Neuronal stem cell (in vitro differentiated cells): ENCODE measurements around the gene ENOX2.

Experiments used
- DNase-seq: peaks from one replicate; pipeline ENCODE4 v3.0.0-alpha.2; 2013; ENCODE audit warnings: low spot score
- H2AFZ ChIP-seq: one replicate; pipeline ENCODE4 v1.6.1; 2013; ENCODE audit warnings: mild to moderate bottlenecking, low read length, inconsistent platforms
- H2AK5ac ChIP-seq: 2 replicates; pipeline ENCODE4 v1.6.1; 2013; ENCODE audit warnings: low read depth, mild to moderate bottlenecking, inconsistent platforms, low read length, moderate library complexity, mixed read lengths
- H2BK120ac ChIP-seq: 2 replicates; pipeline ENCODE4 v1.6.1; 2013; ENCODE audit warnings: low read depth, mild to moderate bottlenecking, inconsistent platforms, low read length, moderate library complexity, mixed read lengths
- H2BK12ac ChIP-seq: one replicate; pipeline ENCODE4 v1.6.1; 2013; ENCODE audit warnings: low read length, inconsistent platforms
- H2BK15ac ChIP-seq: 2 replicates; pipeline ENCODE4 v1.6.1; 2013; ENCODE audit warnings: mild to moderate bottlenecking, low read length, inconsistent platforms, mixed read lengths
- H2BK5ac ChIP-seq: one replicate; pipeline ENCODE4 v1.6.1; 2013; ENCODE audit warnings: inconsistent platforms, mild to moderate bottlenecking, low read length, moderate library complexity
- H3K14ac ChIP-seq: one replicate; pipeline ENCODE4 v1.6.1; 2013; ENCODE audit warnings: low read length, inconsistent platforms
- H3K18ac ChIP-seq: 2 replicates; pipeline ENCODE4 v1.6.1; 2013; ENCODE audit warnings: low read length, inconsistent platforms
- H3K23ac ChIP-seq: 2 replicates; pipeline ENCODE4 v1.6.1; 2013; ENCODE audit warnings: low read depth, mild to moderate bottlenecking, mixed read lengths, low read length, inconsistent platforms; ENCODE audit not compliant: poor library complexity
- H3K27ac ChIP-seq: replicated peaks from 3 replicates; pipeline ENCODE4 v1.5.1; 2013; ENCODE audit warnings: low read length, inconsistent platforms
- H3K27me3 ChIP-seq, 3 experiments: 2 replicates each; pipeline ENCODE4 v1.6.1; 2013; ENCODE audit warnings: low read length in 3 of 3, mild to moderate bottlenecking in 2 of 3, inconsistent platforms in 1 of 3, low read depth in 1 of 3, mixed read lengths in 1 of 3, moderate library complexity in 1 of 3; ENCODE audit not compliant: control insufficient read depth in 3 of 3, insufficient read depth in 3 of 3
- H3K36me3 ChIP-seq, 2 donors: replicated peaks in 1 of 2; 2 replicates each; pipeline ENCODE4 v1.6.1; 2013; ENCODE audit warnings: low read length in 2 of 2; ENCODE audit not compliant: control insufficient read depth in 2 of 2, insufficient read depth in 2 of 2
- H3K4ac ChIP-seq: 2 replicates; pipeline ENCODE4 v1.6.1; 2013; ENCODE audit warnings: inconsistent platforms, mild to moderate bottlenecking, low read length, moderate library complexity
- H3K4me1 ChIP-seq, 2 donors: 1 replicate in 1 of 2; 2 replicates in 1 of 2; pipeline ENCODE4 v1.6.1; 2013; ENCODE audit warnings: low read length in 2 of 2, low read depth in 1 of 2; ENCODE audit not compliant: control insufficient read depth in 2 of 2, insufficient read depth in 1 of 2
- H3K4me2 ChIP-seq: one replicate; pipeline ENCODE4 v1.6.1; 2013; ENCODE audit warnings: mild to moderate bottlenecking, low read length, inconsistent platforms; ENCODE audit not compliant: insufficient read depth, poor library complexity, severe bottlenecking
- H3K4me3 ChIP-seq, 2 donors: 2 replicates each; pipeline ENCODE4 v1.5.1; 2013; ENCODE audit warnings: low read length in 2 of 2, mild to moderate bottlenecking in 2 of 2, inconsistent platforms in 1 of 2, moderate library complexity in 1 of 2
- H3K79me1 ChIP-seq: one replicate; pipeline ENCODE4 v1.6.1; 2013; ENCODE audit warnings: low read depth, mild to moderate bottlenecking, inconsistent platforms, low read length, moderate library complexity
- H3K9ac ChIP-seq: one replicate; pipeline ENCODE4 v1.6.1; 2013; ENCODE audit warnings: mild to moderate bottlenecking, low read depth, low read length, inconsistent platforms; ENCODE audit not compliant: poor library complexity
- H3K9me3 ChIP-seq, 2 donors: replicated peaks in 1 of 2; 2 replicates each; pipeline versions ENCODE3 to v1.6.1; 2013; ENCODE audit warnings: low read length in 2 of 2, mild to moderate bottlenecking in 2 of 2, inconsistent platforms in 1 of 2, low read depth in 1 of 2, mixed read lengths in 1 of 2, moderate library complexity in 1 of 2; ENCODE audit not compliant: control insufficient read depth in 2 of 2, insufficient read depth in 1 of 2
- H4K8ac ChIP-seq: one replicate; pipeline ENCODE4 v1.6.1; 2013; ENCODE audit warnings: low read depth, mild to moderate bottlenecking, inconsistent platforms, low read length, moderate library complexity
- H4K91ac ChIP-seq: one replicate; pipeline ENCODE4 v1.6.1; 2013; ENCODE audit warnings: low read length, low read depth, mild to moderate bottlenecking, inconsistent platforms; ENCODE audit not compliant: poor library complexity
- WGBS, 2 donors: extraction: QIAGEN DNeasy Blood & Tissue Kit; methylation state at CpG; one replicate each; pipeline ENCODE4 v1.1.7; 2013; ENCODE audit warnings: missing lambda C conversion rate in 2 of 2, mixed read lengths in 1 of 2; ENCODE audit not compliant: insufficient read length in 2 of 2, insufficient replicate concordance in 1 of 2; ENCODE audit errors: extremely low coverage in 2 of 2; 5-methylcytosine and 5-hydroxymethylcytosine counted together

The ENOX2 gene

DNA sequence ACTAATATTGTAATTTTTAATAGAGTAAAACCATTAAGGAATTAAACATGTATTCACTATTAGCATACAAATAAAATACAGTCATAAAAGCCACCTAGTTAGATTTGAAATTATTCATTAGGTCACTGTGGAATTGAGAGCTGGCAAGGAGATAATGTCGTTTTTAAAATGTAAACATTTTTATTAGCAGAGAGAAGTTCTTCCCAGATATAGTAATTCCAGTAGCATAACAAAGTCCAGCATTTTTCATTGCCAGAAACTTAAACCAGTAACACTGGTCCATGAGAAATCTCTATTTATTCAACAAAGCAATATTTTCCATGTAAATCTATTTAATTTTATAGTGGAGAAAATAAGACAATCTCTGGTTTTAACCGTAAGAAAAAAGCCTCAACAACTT lies 17.5 kb downstream of the ENOX2 start:
- Histone ChIP-seq H3K4ac (no peak overlapping the region), H2BK5ac (no peak overlapping the region), H3K79me1 (no peaks in the 10 kb centered on the region), H3K4me1 (peaks cover 0 to 2% of the 10 kb centered on the region in 2 donors), H3K23ac (no peak overlapping the region), H3K14ac (no peak overlapping the region), H2AK5ac (no peak overlapping the region), H3K36me3 (no peaks in the 10 kb centered on the region), H4K91ac (no peak overlapping the region), H2BK15ac (no peak overlapping the region), H3K9me3 (no peaks in the 10 kb centered on the region), H3K18ac (no peak overlapping the region), H3K9ac (no peak overlapping the region), H3K4me2 (no peak overlapping the region), H4K8ac (no peak overlapping the region), H2AFZ (no peak overlapping the region), H2BK120ac (no peak overlapping the region), H3K4me3 (no peak overlapping the region), H3K27me3 (no peaks in the 10 kb centered on the region), H2BK12ac (no peak overlapping the region), H3K27ac (no peak overlapping the region)
- WGBS, 2 donors, result no CpG with 5 or more reads among the region's 2 CpGs
- no peak for DNase-seq

DNA sequence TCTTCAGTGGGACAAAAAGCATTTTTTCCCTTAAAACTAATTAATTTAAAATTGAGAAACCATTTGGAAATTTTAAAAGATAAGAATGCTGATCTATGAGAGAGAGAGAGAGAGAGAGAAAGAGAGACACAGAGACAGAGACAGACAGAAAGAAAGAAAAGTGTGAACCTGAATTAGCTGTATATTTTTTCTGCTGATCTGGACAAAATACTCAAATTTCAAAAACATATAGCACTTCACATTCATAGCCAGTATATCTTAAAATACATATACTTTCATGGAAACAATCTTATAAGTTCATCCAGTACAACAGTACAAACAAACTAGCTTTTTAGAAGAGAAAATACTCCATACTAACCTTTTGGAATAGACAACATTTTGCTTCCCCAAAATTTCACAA lies 18.4 kb downstream of the ENOX2 start:
- peaks cover 2% of the 10 kb centered on the region in 2 donors for H3K4me1 ChIP-seq
- H4K8ac ChIP-seq, result no peak overlapping the region
- H3K9ac ChIP-seq, result no peak overlapping the region
- H3K36me3 ChIP-seq, result no peaks in the 10 kb centered on the region
- no peak overlapping the region for H3K4me2 ChIP-seq
- H3K4ac ChIP-seq, result no peak overlapping the region
- no peak overlapping the region for H3K14ac ChIP-seq
- no peak overlapping the region for H3K4me3 ChIP-seq
- DNase-seq, result no peak
- no peak overlapping the region for H2BK12ac ChIP-seq
- H3K27me3 ChIP-seq, result no peaks in the 10 kb centered on the region
- no peak overlapping the region for H2BK5ac ChIP-seq
- H4K91ac ChIP-seq, result no peak overlapping the region
- no peak overlapping the region for H2BK15ac ChIP-seq
- H3K79me1 ChIP-seq, result no peaks in the 10 kb centered on the region
- no peak overlapping the region for H2AK5ac ChIP-seq
- no peak overlapping the region for H3K27ac ChIP-seq
- H2BK120ac ChIP-seq, result no peak overlapping the region
- no peak overlapping the region for H2AFZ ChIP-seq
- H3K18ac ChIP-seq, result no peak overlapping the region
- no peaks in the 10 kb centered on the region for H3K9me3 ChIP-seq
- no peak overlapping the region for H3K23ac ChIP-seq

DNA sequence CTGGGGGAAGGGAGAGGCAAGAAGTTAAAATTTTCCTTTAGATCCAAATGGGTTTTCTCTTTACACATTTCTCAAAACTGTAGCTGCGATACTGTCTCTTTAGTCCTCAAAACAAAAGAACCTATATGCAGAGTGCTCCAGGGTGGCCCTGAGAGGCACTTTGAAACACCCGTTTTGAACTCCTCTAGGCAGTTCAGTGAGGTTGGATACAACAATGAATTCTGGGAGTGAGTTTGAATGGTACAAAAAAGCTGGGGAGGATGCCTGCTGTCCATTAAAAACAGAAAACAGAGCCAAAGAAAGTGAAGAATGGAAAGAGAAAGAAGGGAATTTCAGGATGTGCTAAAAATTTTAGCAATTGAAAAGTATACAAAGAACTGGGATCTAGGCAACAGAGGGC lies 23.1 kb downstream of the ENOX2 start:
- Histone ChIP-seq H3K27me3 (no peaks in the 10 kb centered on the region), H2BK15ac (no peak overlapping the region), H3K4me1 (peaks cover 2 to 8% of the 10 kb centered on the region in 2 donors), H2AK5ac (no peak overlapping the region), H3K9me3 (no peaks in the 10 kb centered on the region), H3K23ac (no peak overlapping the region), H2BK5ac (no peak overlapping the region), H3K4me3 (no peak overlapping the region), H2AFZ (peak overlapping the region; percentile 28), H4K8ac (no peak overlapping the region), H3K4ac (no peak overlapping the region), H3K14ac (no peak overlapping the region), H3K18ac (no peak overlapping the region), H3K27ac (no peak overlapping the region), H4K91ac (no peak overlapping the region), H3K79me1 (no peaks in the 10 kb centered on the region), H3K4me2 (no peak overlapping the region), H3K36me3 (no peaks in the 10 kb centered on the region), H2BK12ac (no peak overlapping the region), H2BK120ac (no peak overlapping the region), H3K9ac (no peak overlapping the region)
- no peak for DNase-seq
- WGBS, 2 donors, result no CpG with 5 or more reads among the region's 2 CpGs

- H2BK12ac ChIP-seq, result no peak overlapping the region
- no peak overlapping the region for H2AFZ ChIP-seq
- no peak overlapping the region for H2BK15ac ChIP-seq
- H4K8ac ChIP-seq, result no peak overlapping the region
- no peak for DNase-seq
- no peak overlapping the region for H2BK5ac ChIP-seq
- no peak overlapping the region for H3K14ac ChIP-seq
- H3K27me3 ChIP-seq, result no peaks in the 10 kb centered on the region
- no peak overlapping the region for H3K9ac ChIP-seq
- peaks cover 2 to 8% of the 10 kb centered on the region in 2 donors for H3K4me1 ChIP-seq
- no peaks in the 10 kb centered on the region for H3K36me3 ChIP-seq
- no peak overlapping the region for H3K4me2 ChIP-seq
- no peaks in the 10 kb centered on the region for H3K9me3 ChIP-seq
- no peak overlapping the region for H3K4me3 ChIP-seq
- H3K18ac ChIP-seq, result no peak overlapping the region
- H2AK5ac ChIP-seq, result no peak overlapping the region
- no CpG with 5 or more reads among the region's 7 CpGs for WGBS, 2 donors
- no peak overlapping the region for H4K91ac ChIP-seq
- H3K79me1 ChIP-seq, result no peaks in the 10 kb centered on the region
- no peak overlapping the region for H2BK120ac ChIP-seq
- H3K23ac ChIP-seq, result no peak overlapping the region
- H3K4ac ChIP-seq, result no peak overlapping the region
- no peak overlapping the region for H3K27ac ChIP-seq
Observed at GRCh38 chrX:130878350-130879341, 24.4 kb downstream of the ENOX2 start.
